Left cardiac atrium (tissue), 4 donors: ENCODE results near the gene KCNK1. TPM values are rescaled to one million over a fixed set of nuclear protein-coding genes. Genes with fewer than 3 reads are reported as not detected.

Experiments
- ATAC-seq, 2 donors: fragments of 200-7000 bp; cut with Tn5 transposase; one replicate each; pipeline ENCODE4 v1.9.1; 2020; ENCODE audit warnings: mild to moderate bottlenecking in 2 of 2, moderate library complexity in 2 of 2
- DNase-seq: peaks from one replicate; pipeline ENCODE4 v3.0.0-alpha.2; 2020
- intact Hi-C, 2 donors: fragments of 100-400 bp; cut with DNase I; formaldehyde crosslinking; loops; one replicate each; pipeline versions ENCODE4 v1.14.1 to v1.15.1; 2022 to 2023
- total RNA-seq, 2 donors: library from RNA; stranded (reverse); fragmentation: NEBNext Ultra II Directional; extraction: Animal tissue kit (Norgen Biotek cat#: 25700); gene quantifications; one replicate each; pipeline ENCODE4 v1.2.1, GENCODE V29; 2021
- donor health status: DM: no; HTN: yes; CAD: no.
- donor health status: DM: no; HTN: yes; CAD: no; lungs with severe emphysema.
- donor health status: DM: yes; HTN: yes; CAD: no.
- donor health status: Dilated cardiomyopathy.

KCNK1 gene
- total RNA-seq, 2 donors from 2014 or later, result 60.9 to 69.6 TPM

DNA sequence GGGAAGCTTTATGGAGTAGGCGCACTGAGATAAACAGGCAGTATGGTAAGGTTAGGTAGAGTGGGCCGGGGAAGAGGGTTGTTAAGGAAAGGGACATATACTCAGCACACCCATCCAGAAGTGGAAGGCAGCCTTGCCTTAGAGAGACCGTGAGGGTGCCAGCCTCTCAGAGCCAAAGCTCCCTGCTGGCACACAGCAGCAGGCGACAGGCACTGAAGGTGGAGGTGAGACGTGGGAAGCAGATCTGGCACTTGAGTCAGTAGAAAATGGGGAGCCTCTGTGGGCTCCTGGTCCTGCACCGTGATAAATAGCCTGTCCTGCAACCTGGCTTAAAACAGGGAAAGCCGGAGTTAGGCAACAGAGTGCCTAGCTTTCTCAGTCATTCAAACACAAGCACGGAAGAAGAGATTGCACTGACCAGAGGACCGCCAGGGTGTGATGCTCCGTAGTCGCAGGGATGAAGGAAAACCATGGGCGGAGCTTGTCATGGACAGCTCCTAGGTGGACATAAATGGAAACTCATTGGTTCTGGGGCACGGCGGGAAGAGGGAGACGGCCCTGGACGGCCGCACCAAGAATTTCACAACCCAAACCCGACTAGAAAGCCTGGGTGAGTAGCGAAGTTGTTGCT lies 15.5 kb downstream of the KCNK1 start:
- DNase-seq (no peak), ATAC-seq (no peak)
- intact Hi-C loops, result loop anchor here in 1 of 2 donors (10.0 kb wide), 1 partner anchor 165 kb away; no protein-coding TSS in a partner anchor

DNA sequence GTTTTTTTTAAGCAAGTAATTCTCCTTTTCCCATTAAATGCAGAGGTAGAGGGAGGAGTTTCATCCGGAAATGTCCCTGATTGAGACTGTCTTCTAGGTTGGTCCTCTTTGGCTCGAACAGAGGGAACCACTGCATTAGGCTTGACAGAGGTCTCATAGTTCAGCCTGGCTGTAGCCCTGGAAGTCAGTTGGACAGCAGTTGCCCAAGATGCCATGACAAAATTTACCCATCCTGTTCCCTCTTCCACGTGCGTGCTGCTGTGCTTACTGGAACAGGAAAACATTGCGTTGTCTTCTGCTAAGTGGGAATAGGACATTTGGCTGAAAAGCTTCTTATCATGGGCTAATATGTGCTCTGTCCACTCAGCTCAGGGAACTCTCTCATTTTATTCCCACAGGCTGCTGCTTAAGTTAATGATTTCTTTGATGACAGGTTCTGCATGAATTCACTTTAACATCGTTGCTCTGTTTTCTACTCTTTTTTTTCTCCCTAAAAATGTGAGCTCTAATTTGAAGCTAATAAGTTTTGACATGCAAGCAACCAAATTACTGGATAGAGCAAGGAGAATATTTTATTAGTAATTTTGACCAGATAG lies 18.0 kb downstream of the KCNK1 start:
- ATAC-seq, result peak in 1 of 2 donors; percentile 5
- intact Hi-C loops, result no loop called here

DNA sequence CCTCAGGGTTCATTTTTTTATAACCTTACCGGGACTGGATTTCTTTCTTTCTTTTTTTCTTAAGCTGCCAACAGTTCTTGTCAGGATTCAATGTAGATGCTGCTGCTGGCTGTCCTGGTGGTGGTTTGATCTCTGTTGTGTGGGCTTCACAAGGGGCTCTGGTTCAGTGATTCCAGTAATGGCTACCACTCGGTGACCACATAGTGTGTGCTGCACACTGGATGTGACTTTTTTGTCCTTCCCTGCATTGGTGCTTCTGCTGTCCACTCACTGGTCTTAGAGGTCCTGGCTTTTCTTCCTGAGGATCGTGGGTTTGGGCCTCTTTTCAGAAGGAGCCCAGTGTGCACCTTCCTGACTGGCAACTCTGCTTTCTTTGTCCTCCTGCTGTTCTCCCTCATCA lies 18.5 kb downstream of the KCNK1 start:
- ATAC-seq, result no peak
- DNase-seq, result no peak
- intact Hi-C loops, result no loop called here

More for the DNA sequence above, 18.0 kb downstream of the KCNK1 start:
- DNase-seq, result no peak

DNA sequence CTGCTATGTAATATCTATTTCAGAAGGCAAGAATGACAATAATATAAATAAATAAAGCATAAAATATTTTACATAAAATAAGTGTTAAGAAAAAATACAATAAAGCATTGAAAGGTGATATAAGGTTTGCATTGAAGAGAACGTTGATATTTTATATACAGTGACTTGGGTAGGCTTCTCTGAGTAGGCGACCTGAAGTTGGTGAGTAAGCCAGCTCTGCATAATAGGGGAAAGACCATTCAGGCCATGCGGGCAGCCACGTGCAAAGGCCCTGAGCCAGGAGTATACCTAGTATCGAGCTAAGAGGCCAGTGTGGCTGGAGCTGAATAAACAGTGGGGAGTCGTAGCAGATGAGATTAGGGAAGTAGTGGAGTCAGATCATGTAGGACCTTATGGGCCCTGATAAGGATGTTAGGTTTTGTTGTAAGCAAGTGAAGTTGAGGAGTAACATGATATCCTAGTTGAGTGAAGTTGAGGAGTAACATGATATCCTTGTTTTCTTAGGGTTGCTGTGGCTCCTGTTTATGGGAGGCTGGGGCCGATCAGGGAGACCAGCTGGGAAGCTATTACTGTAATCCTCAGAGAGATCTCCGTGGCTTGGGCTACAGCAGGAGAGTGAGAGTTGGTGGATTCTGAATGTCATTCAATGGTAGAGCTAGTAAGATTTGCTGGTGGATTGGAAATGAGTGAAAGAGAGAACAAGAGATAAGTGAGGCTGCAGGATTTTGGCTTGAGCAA lies 22.0 kb downstream of the KCNK1 start:
- DNase-seq (no peak), ATAC-seq (no peak)
- intact Hi-C loops, result no loop called here

DNA sequence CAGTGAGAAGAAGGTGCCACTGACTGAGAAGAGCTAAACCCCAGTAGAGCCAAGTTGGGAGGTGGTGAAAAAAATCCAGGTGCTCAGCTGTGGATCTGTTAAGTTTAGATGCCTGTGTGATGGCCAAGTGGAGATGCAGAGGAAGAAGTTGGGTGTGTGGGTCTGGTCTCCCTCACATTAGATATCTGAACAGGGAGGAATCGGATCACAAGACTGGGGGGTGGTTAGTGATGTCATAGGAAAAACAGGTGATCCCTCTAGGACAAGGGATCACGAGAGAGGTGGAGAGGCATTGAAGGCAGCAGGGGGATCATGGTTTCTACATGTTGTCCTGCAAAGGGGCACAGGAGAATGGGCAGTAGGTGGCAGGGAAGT lies 22.6 kb downstream of the KCNK1 start:
- no peak for ATAC-seq
- intact Hi-C loops, result no loop called here

DNA sequence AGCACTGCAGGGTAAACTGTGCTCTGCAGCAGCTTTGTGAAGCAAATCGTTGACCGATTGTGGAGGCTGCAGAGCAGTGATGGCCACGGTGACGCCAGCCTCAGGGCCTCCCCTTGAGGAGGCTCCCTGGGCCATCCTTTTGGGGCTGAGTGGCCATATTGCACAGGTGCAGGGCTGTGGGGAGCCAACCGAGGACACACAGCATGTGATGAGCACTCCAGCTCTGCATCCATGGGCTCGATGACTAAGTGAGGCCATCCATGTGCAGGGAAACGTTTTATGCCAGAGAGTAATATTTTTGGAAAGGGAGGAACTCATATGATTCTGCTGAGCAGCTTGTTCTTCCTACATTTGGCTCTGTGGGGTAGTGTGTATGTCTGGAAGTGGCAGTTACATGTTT lies 24.6 kb downstream of the KCNK1 start:
- intact Hi-C loops, result no loop called here
- DNase-seq, result no peak
- ATAC-seq, result peak in 1 of 2 donors; percentile 52

More for the DNA sequence above, 22.6 kb downstream of the KCNK1 start:
- DNase-seq, result no peak

DNA sequence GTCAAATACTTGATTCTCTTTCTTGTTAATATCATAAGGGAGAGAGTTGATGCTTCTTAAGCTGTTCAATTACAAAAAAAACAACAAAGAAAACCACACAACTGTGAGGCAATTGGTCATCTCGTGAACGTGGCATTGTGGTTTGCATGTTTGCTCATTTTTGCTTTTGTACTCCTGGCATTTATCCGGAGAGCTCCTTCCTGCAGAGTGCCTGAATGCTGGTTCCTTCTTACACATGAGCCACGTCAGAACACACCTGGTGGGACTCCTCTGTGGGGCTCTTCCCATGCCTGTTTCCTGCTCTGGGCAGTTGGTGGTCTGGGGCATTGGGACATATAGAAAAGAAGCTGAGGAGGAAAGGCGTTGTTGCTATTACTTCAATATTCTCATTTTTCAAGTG lies 25.7 kb downstream of the KCNK1 start:
- no peak for ATAC-seq
- intact Hi-C loops, result no loop called here
- DNase-seq, result no peak

DNA sequence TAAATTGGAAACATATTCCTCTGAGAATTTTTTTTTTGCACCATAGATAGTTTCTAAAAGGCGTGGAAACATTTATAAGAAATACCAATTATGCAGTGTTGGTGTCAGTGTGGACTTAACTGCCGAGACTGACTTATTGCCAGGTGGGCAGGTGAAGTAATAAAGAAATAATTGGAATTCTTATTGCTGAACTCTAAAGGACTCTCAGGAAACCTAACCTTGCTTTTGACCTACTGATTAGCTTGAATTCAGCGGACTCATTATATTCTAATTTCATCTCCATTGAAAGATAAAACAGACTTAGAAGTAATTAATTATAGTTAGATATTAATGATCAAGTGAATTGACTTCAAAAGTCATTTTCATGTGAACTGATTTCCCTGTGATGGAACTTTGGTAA lies 26.3 kb downstream of the KCNK1 start:
- ATAC-seq, result no peak
- intact Hi-C loops, result no loop called here

DNA sequence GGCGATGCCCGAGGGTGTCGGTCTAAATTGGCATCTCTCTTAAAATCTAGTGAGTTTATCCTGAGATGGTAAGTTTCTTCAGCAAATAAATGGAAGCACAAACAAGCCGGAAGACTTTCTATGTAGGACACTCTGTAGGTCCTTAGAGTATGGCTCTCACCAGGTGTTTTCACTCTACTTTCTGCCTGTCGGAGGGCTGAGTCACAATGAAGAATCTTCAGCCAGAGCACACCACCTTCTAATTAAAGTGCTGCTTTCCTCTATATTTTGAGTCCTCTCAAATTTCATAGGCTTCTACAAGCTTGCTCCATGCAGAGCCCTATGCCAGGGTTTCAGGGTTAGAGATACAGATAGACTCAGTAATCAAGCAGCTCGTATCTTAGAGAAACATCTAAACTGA lies 27.1 kb downstream of the KCNK1 start:
- intact Hi-C loops, result no loop called here
- DNase-seq (no peak), ATAC-seq (no peak)

More for the DNA sequence above, 26.3 kb downstream of the KCNK1 start:
- DNase-seq, result no peak

DNA sequence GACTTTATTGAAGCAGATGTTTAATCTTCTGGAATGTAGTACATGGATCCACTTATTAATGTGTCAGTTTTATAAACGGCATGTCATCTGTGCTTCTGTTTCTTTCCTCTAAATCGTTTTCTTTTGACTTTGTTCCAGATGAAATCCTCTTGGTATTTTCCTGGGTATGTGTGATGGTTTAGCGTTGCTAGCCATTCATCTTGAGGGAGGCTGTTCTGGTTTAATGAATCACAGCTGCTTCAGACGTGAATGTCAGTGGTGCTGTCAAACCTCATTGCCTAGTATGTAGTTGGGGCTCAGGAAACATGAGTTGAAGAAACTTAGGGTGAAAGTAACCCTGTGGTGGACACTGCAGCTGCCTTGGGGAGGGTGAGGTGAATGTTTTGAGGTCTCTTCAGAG lies 33.2 kb downstream of the KCNK1 start:
- ATAC-seq, result peak in 1 of 2 donors; percentile 49
- intact Hi-C loops, result no loop called here
- no peak for DNase-seq

DNA sequence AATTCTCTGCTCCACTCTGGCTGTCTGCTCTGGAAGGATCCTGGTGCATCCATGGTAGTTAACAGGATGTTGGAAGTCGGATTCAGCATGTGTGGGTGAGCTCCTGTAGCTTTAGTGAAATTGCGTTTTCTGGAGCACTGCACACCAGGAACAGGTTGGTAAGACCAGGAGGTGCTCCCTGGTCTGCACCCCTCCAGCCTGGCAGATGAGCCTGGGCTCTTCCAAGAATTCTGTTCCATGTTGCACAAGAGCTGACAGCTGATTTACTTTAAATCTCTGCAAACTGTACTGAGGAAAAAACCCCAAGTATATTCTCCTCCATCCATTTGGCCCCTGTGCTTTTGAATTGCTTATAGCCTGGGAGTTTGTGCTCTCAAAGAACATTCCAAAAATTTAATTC lies 33.7 kb downstream of the KCNK1 start:
- ATAC-seq, result peak in 1 of 2 donors; percentile 14
- intact Hi-C loops, result no loop called here
- no peak for DNase-seq

DNA sequence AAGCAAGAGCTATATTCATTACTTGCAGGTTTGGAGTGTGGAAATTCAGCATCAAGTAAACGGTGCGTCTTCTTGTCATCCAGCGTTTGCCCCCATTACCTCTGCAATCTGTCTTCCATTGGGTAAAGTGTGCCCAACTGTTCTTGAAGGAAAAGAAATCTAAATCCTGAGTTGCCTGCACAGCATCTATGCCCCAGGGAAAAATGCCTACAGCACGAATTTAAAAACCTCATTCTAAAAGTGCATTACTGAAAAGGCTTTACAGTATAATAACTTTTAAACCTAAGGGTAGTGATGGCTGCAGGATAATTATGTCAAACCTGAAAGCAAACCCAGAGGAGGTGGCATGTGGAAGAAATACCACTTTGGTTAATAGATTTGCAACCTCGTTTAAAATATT lies 37.2 kb downstream of the KCNK1 start:
- intact Hi-C loops, result no loop called here
- ATAC-seq (no peak), DNase-seq (no peak)

DNA sequence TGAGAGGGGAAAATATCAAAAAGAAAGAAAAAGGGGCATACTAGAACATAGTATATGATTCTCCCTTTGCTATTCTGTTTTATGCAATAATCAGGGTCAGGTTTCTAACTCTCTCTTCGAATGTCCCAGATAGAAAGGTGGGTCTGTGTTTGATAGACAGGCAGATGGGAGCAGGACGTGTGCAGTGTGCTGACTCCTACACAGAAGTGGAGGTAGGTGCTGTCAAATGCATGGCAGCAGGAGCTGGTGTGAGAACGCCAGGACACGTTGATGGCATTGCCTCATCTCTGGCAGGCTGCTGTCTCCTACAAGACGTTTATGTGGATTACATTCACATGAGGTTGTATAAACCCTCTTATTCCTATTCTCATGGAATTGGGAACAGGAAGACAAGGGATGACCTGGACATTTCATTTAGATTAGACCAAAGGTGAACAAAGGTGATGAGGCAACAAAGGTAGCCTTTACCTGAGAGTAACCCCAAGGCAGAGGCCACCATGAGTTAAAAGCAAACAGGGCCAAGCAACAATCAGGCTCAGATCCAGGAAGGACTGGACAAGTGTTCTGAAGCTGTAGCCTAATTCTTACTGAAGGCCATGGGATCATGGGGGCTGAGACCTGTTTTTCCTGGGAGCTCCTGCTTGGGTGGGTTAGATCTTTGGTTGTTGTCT lies 37.8 kb downstream of the KCNK1 start:
- intact Hi-C loops, result no loop called here
- DNase-seq, result no peak
- ATAC-seq, result peak in 1 of 2 donors; percentile 47

DNA sequence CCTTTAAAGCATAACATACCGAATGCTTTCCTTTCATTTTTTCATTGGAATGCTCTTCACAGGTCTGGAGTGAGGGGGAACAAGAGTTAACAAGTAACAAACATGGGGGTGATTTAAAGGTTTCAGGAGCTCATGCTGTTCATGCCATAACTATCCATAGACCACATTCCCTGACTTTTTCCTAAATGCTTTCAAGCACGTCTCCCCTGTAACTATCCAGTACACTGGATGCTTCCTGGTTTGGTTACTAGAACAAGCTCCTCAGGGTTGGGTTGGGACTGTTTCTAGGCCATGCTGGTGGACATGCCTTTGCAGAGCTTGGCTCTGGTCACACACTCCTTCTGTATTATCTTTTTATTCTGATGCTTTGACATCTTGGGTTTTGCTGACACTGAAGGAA lies 38.6 kb downstream of the KCNK1 start:
- intact Hi-C loops, result no loop called here
- ATAC-seq (no peak), DNase-seq (no peak)

DNA sequence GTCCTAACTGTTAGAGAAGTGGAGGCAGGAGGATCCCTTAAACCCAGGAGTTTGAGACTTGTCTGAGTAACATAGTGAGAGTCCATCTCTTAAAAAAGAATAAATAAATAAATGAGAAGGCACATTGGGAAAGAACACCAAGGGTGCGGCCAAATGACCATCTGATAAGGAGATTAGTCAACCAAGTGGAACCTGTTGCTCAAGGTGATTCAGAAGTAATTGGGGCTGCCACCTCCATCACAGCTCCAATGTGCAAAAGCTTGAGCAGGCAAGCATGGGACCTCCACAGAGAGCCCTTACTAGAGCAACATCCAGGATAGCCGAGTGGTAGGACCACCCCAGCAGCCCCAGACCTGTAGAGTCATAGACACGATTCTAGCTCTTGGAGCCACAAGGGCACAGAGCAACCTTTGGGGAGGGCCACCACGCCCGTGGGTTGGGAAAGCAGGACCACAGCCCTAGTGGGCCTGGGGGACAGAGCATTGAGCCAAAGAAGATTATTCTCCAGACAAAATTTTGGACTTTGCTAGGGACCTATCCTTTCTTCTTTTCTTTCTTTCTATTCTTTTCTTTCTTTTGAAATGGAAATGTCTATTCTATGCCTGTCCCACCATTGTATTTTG lies 40.9 kb downstream of the KCNK1 start:
- DNase-seq, result no peak
- ATAC-seq, result no peak
- intact Hi-C loops, result no loop called here

DNA sequence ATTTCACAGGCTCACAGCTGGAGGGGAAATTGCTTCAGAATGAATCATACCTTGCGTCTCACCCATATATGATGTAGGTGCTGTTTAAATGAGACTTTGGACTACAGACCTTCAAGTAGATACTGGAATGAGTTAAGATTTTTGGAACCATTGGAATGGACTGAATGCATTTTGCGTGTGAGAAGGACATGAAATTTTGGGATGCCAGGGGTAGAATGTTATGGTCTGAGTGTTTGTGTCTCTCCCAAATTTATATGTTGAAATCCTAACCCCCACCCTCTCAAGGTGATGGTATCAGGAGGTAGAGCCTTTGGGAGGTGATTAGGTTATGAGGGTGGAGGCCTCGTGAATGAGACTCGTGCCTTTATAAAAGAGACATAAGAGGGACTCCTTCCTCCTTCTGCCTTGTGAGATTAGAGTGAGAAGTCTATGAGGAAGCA lies 41.4 kb downstream of the KCNK1 start:
- ATAC-seq (no peak), DNase-seq (no peak)
- intact Hi-C loops, result no loop called here

DNA sequence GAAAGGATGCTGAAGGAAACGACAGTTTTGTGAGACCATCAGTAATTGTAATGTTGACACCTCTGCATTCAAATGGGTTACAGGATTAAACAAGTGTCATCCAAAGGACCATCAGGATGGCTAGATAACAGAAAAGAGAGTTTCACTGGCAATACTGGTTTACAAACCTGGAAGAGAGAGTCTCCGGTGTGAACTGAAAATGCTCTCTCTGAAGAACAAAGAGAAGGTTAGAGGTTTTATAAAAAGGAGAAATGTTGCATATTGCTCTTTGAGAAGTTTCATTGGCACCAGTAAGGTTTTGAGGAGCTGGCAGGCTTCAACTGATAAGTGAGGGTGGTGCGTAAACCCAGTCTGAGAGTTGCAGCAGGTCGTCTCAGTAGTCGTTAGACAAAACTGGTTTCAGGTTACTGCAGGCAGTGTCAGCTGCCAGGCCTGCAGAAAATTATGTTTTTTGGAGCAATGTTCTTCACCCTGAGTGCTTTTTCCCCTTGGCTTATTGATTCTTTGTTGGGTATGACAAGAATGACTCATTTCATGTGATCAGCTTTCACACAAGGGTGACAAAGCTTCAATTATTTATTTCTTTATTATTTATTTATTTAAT lies 42.2 kb downstream of the KCNK1 start:
- no peak for DNase-seq
- ATAC-seq, result peak in 1 of 2 donors; percentile 37
- intact Hi-C loops, result no loop called here

DNA sequence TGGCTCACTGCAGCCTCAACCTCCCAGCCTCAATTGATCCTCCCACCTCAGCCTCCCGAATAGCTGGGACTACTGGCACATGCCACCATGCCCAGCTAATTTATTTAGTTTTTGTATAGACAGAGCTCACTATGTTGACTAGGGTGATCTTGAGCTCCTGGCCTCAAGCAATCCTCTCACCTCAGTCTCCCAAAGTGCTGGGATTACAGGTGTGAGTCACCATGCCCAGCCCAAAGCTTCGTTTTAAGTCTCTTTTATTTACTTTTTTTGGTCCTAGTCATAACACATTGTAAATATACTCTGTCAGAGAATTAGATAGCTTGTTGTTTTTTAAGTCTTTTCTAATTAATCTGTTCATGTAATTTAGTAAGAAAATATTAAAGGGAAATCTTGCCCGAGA lies 42.8 kb downstream of the KCNK1 start:
- no peak for ATAC-seq
- no peak for DNase-seq
- intact Hi-C loops, result no loop called here

DNA sequence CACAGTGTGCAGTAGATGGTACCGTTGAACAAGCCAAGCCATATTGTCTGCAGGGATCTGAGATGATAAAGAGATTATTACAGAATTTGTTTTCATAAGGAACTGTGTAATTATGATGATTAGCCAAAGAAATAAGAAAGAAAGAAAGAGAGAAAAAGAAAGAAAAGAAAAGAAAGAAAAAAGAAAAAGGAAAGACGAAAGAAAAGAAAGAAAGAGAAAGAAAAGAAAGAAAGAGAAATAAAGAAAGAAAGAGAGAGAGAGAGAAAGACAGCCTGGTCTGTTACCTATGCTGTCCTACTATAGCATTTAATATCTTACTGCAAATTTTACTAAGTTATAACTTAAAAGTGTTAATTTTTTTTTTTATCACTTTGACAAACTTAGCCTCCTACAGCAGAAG lies 43.6 kb downstream of the KCNK1 start:
- intact Hi-C loops, result no loop called here
- DNase-seq, result no peak
- ATAC-seq, result no peak
